Measurements from ENCODE around the gene FRK. TPM values are rescaled to one million over a fixed set of nuclear protein-coding genes. Genes with fewer than 3 reads are reported as not detected.

Gene FRK
- total RNA-seq, 1 donor from 2014 or later: 0.05 TPM

- TF ChIP-seq, protein P1, sequence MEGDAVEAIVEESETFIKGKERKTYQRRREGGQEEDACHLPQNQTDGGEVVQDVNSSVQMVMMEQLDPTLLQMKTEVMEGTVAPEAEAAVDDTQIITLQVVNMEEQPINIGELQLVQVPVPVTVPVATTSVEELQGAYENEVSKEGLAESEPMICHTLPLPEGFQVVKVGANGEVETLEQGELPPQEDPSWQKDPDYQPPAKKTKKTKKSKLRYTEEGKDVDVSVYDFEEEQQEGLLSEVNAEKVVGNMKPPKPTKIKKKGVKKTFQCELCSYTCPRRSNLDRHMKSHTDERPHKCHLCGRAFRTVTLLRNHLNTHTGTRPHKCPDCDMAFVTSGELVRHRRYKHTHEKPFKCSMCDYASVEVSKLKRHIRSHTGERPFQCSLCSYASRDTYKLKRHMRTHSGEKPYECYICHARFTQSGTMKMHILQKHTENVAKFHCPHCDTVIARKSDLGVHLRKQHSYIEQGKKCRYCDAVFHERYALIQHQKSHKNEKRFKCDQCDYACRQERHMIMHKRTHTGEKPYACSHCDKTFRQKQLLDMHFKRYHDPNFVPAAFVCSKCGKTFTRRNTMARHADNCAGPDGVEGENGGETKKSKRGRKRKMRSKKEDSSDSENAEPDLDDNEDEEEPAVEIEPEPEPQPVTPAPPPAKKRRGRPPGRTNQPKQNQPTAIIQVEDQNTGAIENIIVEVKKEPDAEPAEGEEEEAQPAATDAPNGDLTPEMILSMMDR (IDR thresholded peaks at IDR 0.05): no peak
- Mint-ChIP-seq H3K4me3 (ENCODE audit: unreplicated experiment) (no peak overlapping the region), H3K27me3 (ENCODE audit: unreplicated experiment) (no peaks in the 10 kb centered on the region), H3K9me3 (ENCODE audit: unreplicated experiment) (no peaks in the 10 kb centered on the region), H3K36me3 (ENCODE audit: unreplicated experiment) (no peaks in the 10 kb centered on the region), H3K4me1 (ENCODE audit: unreplicated experiment) (peaks cover 5% of the 10 kb centered on the region), H3K27ac (ENCODE audit: unreplicated experiment) (no peak overlapping the region)
- DNase-seq (ENCODE audit: extremely low spot score, unreplicated experiment): no peak
These were observed 57.0 kb downstream of the FRK start for GRCh38 chr6:116003668-116004067.

DNA sequence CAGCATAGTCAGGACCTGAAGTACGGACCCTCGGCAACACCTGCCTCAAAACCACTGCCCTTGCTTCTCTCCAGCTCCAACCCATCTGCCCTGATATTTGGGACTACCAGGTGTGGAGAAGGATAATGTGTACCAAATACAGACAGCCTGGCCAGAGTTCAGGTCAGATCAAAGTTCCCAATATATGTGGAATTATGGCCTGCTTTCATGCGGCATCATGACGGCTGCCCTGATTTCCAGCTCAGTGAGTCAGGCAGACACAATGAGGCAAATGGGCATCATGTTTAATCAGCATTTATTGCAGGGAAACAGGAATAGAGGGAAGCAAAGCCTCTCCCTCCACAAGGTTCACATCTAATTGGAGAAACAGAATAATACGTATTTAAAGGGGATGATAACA lies 57.9 kb downstream of the FRK start:
- DNase-seq (ENCODE audit: extremely low spot score, unreplicated experiment): no peak
- TF ChIP-seq, protein P1 (IDR thresholded peaks at IDR 0.05): no peak
- Mint-ChIP-seq H3K4me3 (ENCODE audit: unreplicated experiment) (no peak overlapping the region), H3K36me3 (ENCODE audit: unreplicated experiment) (no peaks in the 10 kb centered on the region), H3K27me3 (ENCODE audit: unreplicated experiment) (peaks cover 5% of the 10 kb centered on the region), H3K4me1 (ENCODE audit: unreplicated experiment) (no peaks in the 10 kb centered on the region), H3K9me3 (ENCODE audit: unreplicated experiment) (no peaks in the 10 kb centered on the region), H3K27ac (ENCODE audit: unreplicated experiment) (no peak overlapping the region)

GRCh38 chr6:115999235-115999634 lies 61.5 kb downstream of the FRK start:
- peaks cover 8% of the 10 kb centered on the region for H3K27me3 Mint-ChIP-seq (ENCODE audit: unreplicated experiment)
- TF ChIP-seq, protein P1 (IDR thresholded peaks at IDR 0.05): no peak
- no peak for DNase-seq (ENCODE audit: extremely low spot score, unreplicated experiment)
- no peaks in the 10 kb centered on the region for H3K9me3 Mint-ChIP-seq (ENCODE audit: unreplicated experiment)
- no peaks in the 10 kb centered on the region for H3K4me1 Mint-ChIP-seq (ENCODE audit: unreplicated experiment)
- no peak overlapping the region for H3K4me3 Mint-ChIP-seq (ENCODE audit: unreplicated experiment)
- no peaks in the 10 kb centered on the region for H3K36me3 Mint-ChIP-seq (ENCODE audit: unreplicated experiment)
- H3K27ac Mint-ChIP-seq (ENCODE audit: unreplicated experiment): no peak overlapping the region

GRCh38 chr6:115997990-115998585 lies 62.6 kb downstream of the FRK start:
- Mint-ChIP-seq H3K36me3 (ENCODE audit: unreplicated experiment) (no peaks in the 10 kb centered on the region), H3K27me3 (ENCODE audit: unreplicated experiment) (peaks cover 10% of the 10 kb centered on the region), H3K27ac (ENCODE audit: unreplicated experiment) (no peak overlapping the region), H3K9me3 (ENCODE audit: unreplicated experiment) (no peaks in the 10 kb centered on the region), H3K4me1 (ENCODE audit: unreplicated experiment) (no peaks in the 10 kb centered on the region), H3K4me3 (ENCODE audit: unreplicated experiment) (no peak overlapping the region)
- no peak for DNase-seq (ENCODE audit: extremely low spot score, unreplicated experiment)
- TF ChIP-seq, protein P1 (IDR thresholded peaks at IDR 0.05): no peak

DNA sequence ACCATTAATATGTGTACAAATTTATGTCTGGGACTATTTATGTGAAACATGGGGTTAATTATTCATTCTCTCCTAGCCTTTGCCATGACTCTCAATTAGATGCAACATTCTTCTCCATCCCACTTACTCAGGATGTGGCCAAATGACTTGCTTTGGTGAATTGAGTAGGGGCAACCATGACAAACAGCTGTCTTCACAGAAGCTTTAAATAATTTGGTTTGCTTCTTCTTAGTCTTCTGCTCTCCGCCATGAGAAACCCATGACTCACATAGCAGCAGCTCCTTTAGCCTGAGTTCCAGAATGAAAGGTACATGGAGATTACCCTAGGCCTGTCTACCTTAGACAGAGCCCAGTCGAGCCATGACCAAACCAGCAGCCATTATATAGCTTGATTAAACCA lies 74.7 kb downstream of the FRK start:
- no peak for DNase-seq (ENCODE audit: extremely low spot score, unreplicated experiment)
- H3K27me3 Mint-ChIP-seq (ENCODE audit: unreplicated experiment): peaks cover 22% of the 10 kb centered on the region
- H3K4me3 Mint-ChIP-seq (ENCODE audit: unreplicated experiment): no peak overlapping the region
- H3K4me1 Mint-ChIP-seq (ENCODE audit: unreplicated experiment): no peaks in the 10 kb centered on the region
- H3K9me3 Mint-ChIP-seq (ENCODE audit: unreplicated experiment): peaks cover 12% of the 10 kb centered on the region
- H3K27ac Mint-ChIP-seq (ENCODE audit: unreplicated experiment): no peak overlapping the region
- TF ChIP-seq, protein P1 (IDR thresholded peaks at IDR 0.05): no peak
- H3K36me3 Mint-ChIP-seq (ENCODE audit: unreplicated experiment): no peaks in the 10 kb centered on the region

Data from osteocyte (in vitro differentiated cells).